ENCODE measurements around the gene PSMC3. TPM values are rescaled to one million over a fixed set of nuclear protein-coding genes. Genes with fewer than 3 reads are reported as not detected.

PSMC3 gene
- total and polyA plus RNA-seq, 2 of the 13 experiments (the other 11 are each of a cell fraction or from before 2014, with no cell fraction given): 75.8 to 214 TPM

- Histone ChIP-seq H3K9me3 (ENCODE audit: low read length) (no peaks in the 10 kb centered on the region), H2AFZ (ENCODE audit: low read length) (no peak overlapping the region), H3K79me2 (ENCODE audit: insufficient read depth, low read length) (no peaks in the 10 kb centered on the region), H3K4me1 (ENCODE audit: insufficient read depth, low read length) (peaks cover 12% of the 10 kb centered on the region; the same call in 1 of the 2 replicates), H3K36me3 (replicated peaks in 1 of 2; ENCODE audit: control insufficient read depth in 1 of 2, insufficient read depth in 2 of 2, low read length in 2 of 2) (no peaks in the 10 kb centered on the region), H3K27me3 (ENCODE audit: control insufficient read depth in 1 of 2, insufficient read depth in 2 of 2, low read length in 2 of 2) (peaks cover 2 to 11% of the 10 kb centered on the region in 2 experiments; a peak in 2 of 5 replicates), H3K4me2 (ENCODE audit: low read depth, low read length) (no peak overlapping the region), H4K20me1 (ENCODE audit: insufficient read depth, low read length) (no peaks in the 10 kb centered on the region), H3K9ac (ENCODE audit: insufficient read depth, low read depth, low read length) (no peak overlapping the region), H3K4me3 (replicated peaks in 1 of 3; ENCODE audit: insufficient read depth in 1 of 3, low read depth in 2 of 3, low read length in 3 of 3) (no peak overlapping the region), H3K27ac (ENCODE audit: extremely low read length, insufficient read depth, low read length) (no peak overlapping the region)
- no TSS peak for BruUV-seq (replicated peaks)
- DNase-seq (ENCODE audit: low spot score) (no peak), FAIRE-seq (no peak), ATAC-seq (no peak)
- ChIA-PET CTCF (ENCODE audit: low intra/inter-chr PET ratio, low total read pairs) (no interaction called here), POLR2A (no interaction called here)
- in situ Hi-C loops (cut with HindIII; ENCODE audit: extremely low pct_ligation_motif_present, low pct_unique_long_range_greater_than_20kb): loop anchor here (10.0 kb wide), 1 partner anchor 76 kb away; no protein-coding TSS in a partner anchor
- no peak for TF ChIP-seq SMARCE1 (IDR thresholded peaks at IDR 0.05; ENCODE audit: borderline replicate concordance)
- no peak for TF ChIP-seq ZNF737 (CRISPR knock-in tag; IDR thresholded peaks at IDR 0.05; ENCODE audit: borderline replicate concordance)
- no peak for TF ChIP-seq HDAC6 (IDR thresholded peaks at IDR 0.05; ENCODE audit: low read depth, low read length)
- intact Hi-C loops (cut with micrococcal nuclease; ENCODE audit: unreplicated experiment): no loop called here
Measured at GRCh38 chr11:47378836-47379170, 47.4 kb downstream of the PSMC3 start.

GRCh38 chr11:47378010-47378835, 48.0 kb downstream of the PSMC3 start, which contains the start of gene SPI1:
SPI1 (minus strand) TSS chr11:47378547; CDS start chr11:47378353, 194 bp downstream.
- H3K4me2 ChIP-seq (ENCODE audit: low read depth, low read length): no peak within 1 kb of the TSS
- no TSS peak for BruUV-seq (replicated peaks)
- peak; percentile 6; the same call in 1 of the 3 replicates for ATAC-seq
- no peak for TF ChIP-seq JUND (CRISPR knock-in tag; IDR thresholded peaks at IDR 0.05)
- no peak for TF ChIP-seq ZNF747 (CRISPR knock-in tag; IDR thresholded peaks at IDR 0.05; ENCODE audit: borderline replicate concordance)
- TF ChIP-seq FLYWCH1 (CRISPR knock-in tag; IDR thresholded peaks at IDR 0.05): no peak
- TF ChIP-seq BRCA1 (CRISPR knock-in tag; IDR thresholded peaks at IDR 0.05): no peak
- TF ChIP-seq, protein P1, sequence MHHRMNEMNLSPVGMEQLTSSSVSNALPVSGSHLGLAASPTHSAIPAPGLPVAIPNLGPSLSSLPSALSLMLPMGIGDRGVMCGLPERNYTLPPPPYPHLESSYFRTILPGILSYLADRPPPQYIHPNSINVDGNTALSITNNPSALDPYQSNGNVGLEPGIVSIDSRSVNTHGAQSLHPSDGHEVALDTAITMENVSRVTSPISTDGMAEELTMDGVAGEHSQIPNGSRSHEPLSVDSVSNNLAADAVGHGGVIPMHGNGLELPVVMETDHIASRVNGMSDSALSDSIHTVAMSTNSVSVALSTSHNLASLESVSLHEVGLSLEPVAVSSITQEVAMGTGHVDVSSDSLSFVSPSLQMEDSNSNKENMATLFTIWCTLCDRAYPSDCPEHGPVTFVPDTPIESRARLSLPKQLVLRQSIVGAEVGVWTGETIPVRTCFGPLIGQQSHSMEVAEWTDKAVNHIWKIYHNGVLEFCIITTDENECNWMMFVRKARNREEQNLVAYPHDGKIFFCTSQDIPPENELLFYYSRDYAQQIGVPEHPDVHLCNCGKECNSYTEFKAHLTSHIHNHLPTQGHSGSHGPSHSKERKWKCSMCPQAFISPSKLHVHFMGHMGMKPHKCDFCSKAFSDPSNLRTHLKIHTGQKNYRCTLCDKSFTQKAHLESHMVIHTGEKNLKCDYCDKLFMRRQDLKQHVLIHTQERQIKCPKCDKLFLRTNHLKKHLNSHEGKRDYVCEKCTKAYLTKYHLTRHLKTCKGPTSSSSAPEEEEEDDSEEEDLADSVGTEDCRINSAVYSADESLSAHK (CRISPR knock-in tag; IDR thresholded peaks at IDR 0.05; ENCODE audit: borderline replicate concordance): no peak
- TF ChIP-seq ZNF296 (CRISPR knock-in tag; conservative IDR thresholded peaks at IDR 0.05): no peak
- TF ChIP-seq, protein P2, sequence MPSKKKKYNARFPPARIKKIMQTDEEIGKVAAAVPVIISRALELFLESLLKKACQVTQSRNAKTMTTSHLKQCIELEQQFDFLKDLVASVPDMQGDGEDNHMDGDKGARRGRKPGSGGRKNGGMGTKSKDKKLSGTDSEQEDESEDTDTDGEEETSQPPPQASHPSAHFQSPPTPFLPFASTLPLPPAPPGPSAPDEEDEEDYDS (CRISPR knock-in tag; IDR thresholded peaks at IDR 0.05): no peak
- TF ChIP-seq AHR (CRISPR knock-in tag; IDR thresholded peaks at IDR 0.05): no peak
- no peak for TF ChIP-seq SAFB2 (CRISPR knock-in tag; IDR thresholded peaks at IDR 0.05; ENCODE audit: borderline replicate concordance, low read depth)
- no peak for TF ChIP-seq GATAD2A (CRISPR knock-in tag; IDR thresholded peaks at IDR 0.05)
- no peak for TF ChIP-seq KAT2B (IDR thresholded peaks at IDR 0.05; ENCODE audit: borderline replicate concordance, low read depth, low read length)
- no peak for TF ChIP-seq SRSF1 (optimal IDR thresholded peaks at IDR 0.05; ENCODE audit: low read depth, low read length)
- TF ChIP-seq ZNF550 (CRISPR knock-in tag; IDR thresholded peaks at IDR 0.05; ENCODE audit: borderline replicate concordance): no peak

More at GRCh38 chr11:47378010-47378835, 48.0 kb downstream of the PSMC3 start, which contains the start of gene SPI1:
- Histone ChIP-seq H3K27ac (ENCODE audit: extremely low read length, insufficient read depth, low read length) (no peak within 1 kb of the TSS), H3K36me3 (replicated peaks in 1 of 2; ENCODE audit: control insufficient read depth in 1 of 2, insufficient read depth in 2 of 2, low read length in 2 of 2) (no peaks in the 10 kb centered on the region), H3K27me3 (ENCODE audit: control insufficient read depth in 1 of 2, insufficient read depth in 2 of 2, low read length in 2 of 2) (peaks cover 2 to 8% of the 10 kb centered on the region in 2 experiments; a peak in 1 of 5 replicates), H3K4me3 (replicated peaks in 1 of 3; ENCODE audit: insufficient read depth in 1 of 3, low read depth in 2 of 3, low read length in 3 of 3) (no peak within 1 kb of the TSS), H3K79me2 (ENCODE audit: insufficient read depth, low read length) (no peaks in the 10 kb centered on the region), H3K9ac (ENCODE audit: insufficient read depth, low read depth, low read length) (no peak within 1 kb of the TSS), H2AFZ (ENCODE audit: low read length) (no peak within 1 kb of the TSS), H3K9me3 (ENCODE audit: low read length) (no peaks in the 10 kb centered on the region), H3K4me1 (ENCODE audit: insufficient read depth, low read length) (peaks cover 12% of the 10 kb centered on the region; the same call in 1 of the 2 replicates), H4K20me1 (ENCODE audit: insufficient read depth, low read length) (no peaks in the 10 kb centered on the region)
- ChIA-PET POLR2A (no interaction called here), CTCF (ENCODE audit: low intra/inter-chr PET ratio, low total read pairs) (no interaction called here)
- intact Hi-C loops (cut with micrococcal nuclease; ENCODE audit: unreplicated experiment) (no loop called here), in situ Hi-C loops (cut with HindIII; ENCODE audit: extremely low pct_ligation_motif_present, low pct_unique_long_range_greater_than_20kb) (loop anchor here (10.0 kb wide), 1 partner anchor 77 kb away; no protein-coding TSS in a partner anchor)
- FAIRE-seq (no peak), DNase-seq (ENCODE audit: low spot score) (no peak)
- WGBS (ENCODE audit: low lambda C conversion rate): 61% methylated on average over 19 of the region's 31 CpGs
